BJ (cell line): ENCODE results near the gene SFSWAP. TPM values are rescaled to one million over a fixed set of nuclear protein-coding genes. Genes with fewer than 3 reads are reported as not detected.

Experiments used
- CTCF ChIA-PET: fragments of 350-600 bp; formaldehyde crosslinking; extraction: SDS; loops from one replicate; lab custom pipeline; 2021; ENCODE audit warnings: antibody characterized with exemption, inconsistent platforms; lab: Yijun Ruan, JAX
- POLR2A ChIA-PET: fragments of 300-600 bp; sonication (Branson Sonifier 250); formaldehyde crosslinking; extraction: SDS; loops from one replicate; lab custom pipeline; 2021; ENCODE audit warnings: antibody characterized with exemption; lab: Charles Lee
- DNase-seq: peaks from one replicate; pipeline ENCODE4 v3.0.0-alpha.2; 2011; ENCODE audit warnings: low read depth
- H3K27me3 ChIP-seq: 2 replicates; pipeline ENCODE4 v1.6.0; 2011; ENCODE audit warnings: low read length; ENCODE audit not compliant: control insufficient read depth, insufficient read depth
- H3K36me3 ChIP-seq: 2 replicates; pipeline ENCODE4 v1.5.1; 2011; ENCODE audit warnings: low read length; ENCODE audit not compliant: control insufficient read depth, insufficient read depth
- H3K4me3 ChIP-seq: 2 replicates; pipeline ENCODE4 v1.5.1; 2011; ENCODE audit warnings: low read depth, mild to moderate bottlenecking, control low read depth, low read length
- CTCF ChIP-seq: IDR thresholded peaks from 2 replicates; pipeline ENCODE4 v1.5.1; 2011; ENCODE audit warnings: low read depth, mild to moderate bottlenecking, control low read depth, inconsistent platforms, low read length, moderate library complexity; ENCODE audit not compliant: insufficient read depth
- polyA plus RNA-seq: library from polyadenylated mRNA; depleted of rRNA; stranded (reverse); fragments of >200 nt; gene quantifications from 2 replicates; pipeline ENCODE4 v1.2.3, GENCODE V29; 2011

The SFSWAP gene
- polyA plus RNA-seq, 1 experiment, result 11.7 TPM

DNA sequence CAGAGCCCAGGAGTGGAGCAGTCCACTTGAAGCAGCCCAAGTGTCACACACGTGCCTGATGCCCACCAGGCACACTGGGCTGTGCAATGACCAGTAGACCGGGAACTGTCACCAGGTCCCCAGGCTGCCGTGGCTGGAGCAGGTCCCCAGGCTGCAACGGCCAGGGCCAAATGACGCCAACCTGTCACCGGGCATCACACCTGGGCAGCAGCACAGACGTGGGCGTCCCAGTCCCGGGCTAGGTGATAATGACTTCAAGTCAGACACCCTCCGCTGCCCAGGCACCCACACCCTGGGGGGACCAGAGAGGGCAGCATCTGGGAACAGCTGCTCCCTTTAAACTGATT lies 86.7 kb downstream of the SFSWAP start:
- Histone ChIP-seq H3K27me3 (no peaks in the 10 kb centered on the region), H3K36me3 (peaks cover 20% of the 10 kb centered on the region), H3K4me3 (no peak overlapping the region)
- no peak for DNase-seq
- ChIA-PET CTCF (no interaction called here), POLR2A (no interaction called here)
- TF ChIP-seq CTCF, result no peak

- no peak for TF ChIP-seq CTCF
- Histone ChIP-seq H3K4me3 (no peak overlapping the region), H3K27me3 (no peaks in the 10 kb centered on the region), H3K36me3 (peaks cover 20% of the 10 kb centered on the region)
- POLR2A ChIA-PET, result no interaction called here
- CTCF ChIA-PET, result no interaction called here
- DNase-seq, result no peak
Observed at GRCh38 chr12:131799195-131799594, 88.3 kb downstream of the SFSWAP start.

- CTCF ChIA-PET, result no interaction called here
- POLR2A ChIA-PET, result no interaction called here
- Histone ChIP-seq H3K27me3 (no peaks in the 10 kb centered on the region), H3K4me3 (no peak overlapping the region), H3K36me3 (peaks cover 18% of the 10 kb centered on the region)
- DNase-seq, result no peak
- TF ChIP-seq CTCF, result no peak
Observed at GRCh38 chr12:131799828-131800593, 89.1 kb downstream of the SFSWAP start.

GRCh38 chr12:131800594-131801135 lies 89.8 kb downstream of the SFSWAP start:
- TF ChIP-seq CTCF, result no peak
- CTCF ChIA-PET, result no interaction called here
- Histone ChIP-seq H3K36me3 (peaks cover 16% of the 10 kb centered on the region), H3K4me3 (no peak overlapping the region), H3K27me3 (no peaks in the 10 kb centered on the region)
- DNase-seq, result no peak
- POLR2A ChIA-PET, result no interaction called here

GRCh38 chr12:131801254-131801866 lies 90.5 kb downstream of the SFSWAP start:
- no peak for DNase-seq
- Histone ChIP-seq H3K27me3 (no peaks in the 10 kb centered on the region), H3K4me3 (no peak overlapping the region), H3K36me3 (peaks cover 16% of the 10 kb centered on the region)
- no peak for TF ChIP-seq CTCF
- POLR2A ChIA-PET, result no interaction called here
- CTCF ChIA-PET, result no interaction called here
